Choroid plexus epithelial cell (primary cell): ENCODE data around the gene ALLC.

Experiments
- DNase-seq: peaks from one replicate; pipeline ENCODE4 v3.0.0-alpha.2; 2010; ENCODE audit warnings: low read depth
- H3K4me3 ChIP-seq: 2 replicates; pipeline ENCODE4 v1.5.1; 2011; ENCODE audit warnings: low read depth, mild to moderate bottlenecking, control low read depth, low read length, moderate library complexity
- CTCF ChIP-seq: conservative IDR thresholded peaks from 2 replicates; pipeline ENCODE4 v1.5.1; 2011; ENCODE audit warnings: low read depth, mild to moderate bottlenecking, control low read depth, inconsistent platforms, low read length, moderate library complexity

Gene ALLC

GRCh38 chr2:3661149-3661660 lies 3.2 kb downstream of the ALLC start:
- TF ChIP-seq CTCF: no peak
- no peak overlapping the region for H3K4me3 ChIP-seq

GRCh38 chr2:3662239-3662638 lies 4.2 kb downstream of the ALLC start:
- DNase-seq: no peak
- no peak overlapping the region for H3K4me3 ChIP-seq
- peak; percentile 31 for TF ChIP-seq CTCF

More at GRCh38 chr2:3661149-3661660, 3.2 kb downstream of the ALLC start:
- DNase-seq: no peak

DNA sequence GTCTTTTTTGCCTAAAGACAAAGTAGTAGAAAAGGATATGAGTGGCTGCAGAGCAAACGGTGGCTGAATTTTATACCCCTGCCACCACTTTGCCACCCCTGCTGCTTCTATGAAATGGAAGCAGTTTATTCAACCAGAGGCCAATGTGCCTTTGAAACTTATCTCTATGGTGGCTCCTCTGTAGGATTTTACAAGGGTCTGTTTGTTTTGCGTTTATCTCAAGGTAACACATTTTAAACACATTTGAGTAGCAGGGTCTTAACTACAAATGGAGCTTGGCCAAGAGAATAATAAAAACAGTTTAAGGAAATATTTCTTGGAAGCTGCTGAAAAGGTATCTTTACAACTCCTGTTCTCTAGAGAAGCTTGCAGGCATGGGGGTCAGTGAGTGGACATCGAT lies 6.1 kb downstream of the ALLC start:
- DNase-seq: no peak
- H3K4me3 ChIP-seq: no peak overlapping the region
- no peak for TF ChIP-seq CTCF

GRCh38 chr2:3664925-3665324 lies 6.9 kb downstream of the ALLC start:
- H3K4me3 ChIP-seq: no peak overlapping the region
- DNase-seq: no peak
- no peak for TF ChIP-seq CTCF

GRCh38 chr2:3665886-3666612 lies 8.0 kb downstream of the ALLC start:
- H3K4me3 ChIP-seq: no peak overlapping the region
- TF ChIP-seq CTCF: no peak
- DNase-seq: no peak

GRCh38 chr2:3666613-3666975 lies 8.6 kb downstream of the ALLC start:
- no peak overlapping the region for H3K4me3 ChIP-seq
- TF ChIP-seq CTCF: no peak
- DNase-seq: no peak

DNA sequence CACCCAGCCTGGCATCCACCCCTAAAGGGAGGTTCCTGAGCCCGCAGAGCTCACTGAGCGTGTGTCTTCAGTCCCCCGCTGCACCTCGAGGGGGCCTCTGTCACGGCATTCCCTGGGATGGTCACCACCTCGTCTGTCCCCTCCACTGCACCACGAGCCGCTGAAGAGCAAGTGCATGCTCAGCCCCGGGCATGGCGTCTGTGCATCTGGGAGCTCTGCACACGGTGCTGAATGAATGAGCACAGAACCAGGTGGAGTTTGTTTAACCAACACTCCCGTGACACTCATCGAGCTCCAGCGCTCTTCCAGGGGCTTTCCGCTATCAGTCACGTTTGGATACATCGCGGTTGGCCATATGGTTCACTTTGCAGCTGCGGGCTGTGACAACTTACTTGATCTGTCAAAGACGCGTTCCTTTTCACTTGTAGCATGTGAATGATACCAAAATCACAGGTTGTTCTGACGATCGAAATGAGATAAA lies 9.2 kb downstream of the ALLC start:
- TF ChIP-seq CTCF: no peak
- H3K4me3 ChIP-seq: no peak overlapping the region
- no peak for DNase-seq
